ENCODE results near the gene C5orf22. TPM values are rescaled to one million over a fixed set of nuclear protein-coding genes. Genes with fewer than 3 reads are reported as not detected.

Gene C5orf22
- total RNA-seq, 4 donors from 2014 or later, result 24.1 to 27.0 (median 25.2) TPM

- in situ Hi-C loops (cut with MboI; ENCODE audit: low sequenced_read_pairs in 4 of 4), result loop anchor here in 3 of 4 donors (25.0 kb wide), 2 partner anchors 235 to 510 kb away; no protein-coding TSS in a partner anchor
Observed at GRCh38 chr5:31577438-31577837, 45.3 kb downstream of the C5orf22 start.

GRCh38 chr5:31579558-31579957, 47.5 kb downstream of the C5orf22 start:
- H3K27me3 ChIP-seq, result peaks cover 0 to 2% (median 0%) of the 10 kb centered on the region in 3 donors
- no peaks in the 10 kb centered on the region for H3K4me1 ChIP-seq
- no peak for TF ChIP-seq CTCF (IDR thresholded peaks at IDR 0.05 in 4 of 5, conservative IDR thresholded peaks at IDR 0.05 in 1 of 5)
- TF ChIP-seq POLR2A (IDR thresholded peaks at IDR 0.05), result no peak
- DNase-seq (no peak), ATAC-seq (no peak)
- intact Hi-C loops (cut with DNase I; ENCODE audit: low total_unique reads) (no loop called here), in situ Hi-C loops (cut with MboI; ENCODE audit: low sequenced_read_pairs in 4 of 4) (loop anchor here in 3 of 4 donors (25.0 kb wide), 2 partner anchors 233 to 508 kb away; no protein-coding TSS in a partner anchor)
- H3K36me3 ChIP-seq, result no peaks in the 10 kb centered on the region
- no peaks in the 10 kb centered on the region for H3K9me3 ChIP-seq
- no peak overlapping the region for H3K4me3 ChIP-seq
- H3K27ac ChIP-seq, result no peak overlapping the region

More at GRCh38 chr5:31577438-31577837, 45.3 kb downstream of the C5orf22 start:
- H3K36me3 ChIP-seq, result no peaks in the 10 kb centered on the region
- no peak overlapping the region for H3K27ac ChIP-seq
- H3K4me3 ChIP-seq, result no peak overlapping the region
- intact Hi-C loops (cut with DNase I; ENCODE audit: low total_unique reads), result no loop called here
- no peaks in the 10 kb centered on the region for H3K9me3 ChIP-seq
- H3K4me1 ChIP-seq, result no peaks in the 10 kb centered on the region
- no peak for ATAC-seq
- DNase-seq, result no peak
- no peak for TF ChIP-seq POLR2A (IDR thresholded peaks at IDR 0.05)
- no peak for TF ChIP-seq CTCF (IDR thresholded peaks at IDR 0.05 in 4 of 5, conservative IDR thresholded peaks at IDR 0.05 in 1 of 5)
- no peaks in the 10 kb centered on the region for H3K27me3 ChIP-seq

DNA sequence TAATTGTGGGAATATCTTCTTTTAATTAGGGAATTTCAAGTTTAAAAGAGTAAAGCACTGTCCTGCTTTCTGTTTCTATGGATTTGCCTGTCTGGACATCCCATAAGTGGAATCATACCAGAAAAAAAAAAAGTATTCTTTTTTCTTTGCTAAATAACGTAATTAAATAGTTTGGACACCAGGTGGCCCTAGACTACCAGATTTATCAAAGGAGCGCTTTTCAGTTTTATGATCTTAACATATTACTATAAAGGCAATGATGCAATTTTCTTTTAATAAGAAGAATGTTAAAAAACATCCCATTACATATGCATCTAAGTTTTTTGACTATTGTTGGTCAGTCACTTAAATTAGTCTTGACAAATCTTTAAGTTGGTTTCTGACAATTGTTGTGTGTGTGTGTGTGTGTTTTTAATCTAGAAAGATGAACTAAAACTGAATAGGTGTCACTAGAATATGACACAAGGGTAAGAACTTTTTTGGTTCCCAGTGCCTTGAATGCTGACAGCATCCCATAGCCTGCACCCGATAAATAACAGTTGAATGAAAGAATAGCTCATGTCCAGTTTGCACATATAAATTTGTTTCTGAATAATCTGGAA, 49.5 kb downstream of the C5orf22 start:
- TF ChIP-seq CTCF (IDR thresholded peaks at IDR 0.05 in 4 of 5, conservative IDR thresholded peaks at IDR 0.05 in 1 of 5), result peak; percentile 22 to 57 (median 35)
- TF ChIP-seq POLR2A (IDR thresholded peaks at IDR 0.05), result no peak
- in situ Hi-C loops (cut with MboI; ENCODE audit: low sequenced_read_pairs in 4 of 4), result loop anchor here (5.0 to 25.0 kb wide), 6 partner anchors 231 to 513 kb away; no protein-coding TSS in a partner anchor
- ATAC-seq (no peak), DNase-seq (no peak)
- intact Hi-C loops (cut with DNase I; ENCODE audit: low total_unique reads), result loop anchor here (1.0 kb wide), 1 partner anchor 512 kb away; no protein-coding TSS in a partner anchor
- peaks cover 0 to 4% (median 0%) of the 10 kb centered on the region in 3 donors for H3K27me3 ChIP-seq
- no peak overlapping the region for H3K4me3 ChIP-seq
- no peak overlapping the region for H3K27ac ChIP-seq
- H3K36me3 ChIP-seq, result no peaks in the 10 kb centered on the region
- no peaks in the 10 kb centered on the region for H3K9me3 ChIP-seq
- no peaks in the 10 kb centered on the region for H3K4me1 ChIP-seq

DNA sequence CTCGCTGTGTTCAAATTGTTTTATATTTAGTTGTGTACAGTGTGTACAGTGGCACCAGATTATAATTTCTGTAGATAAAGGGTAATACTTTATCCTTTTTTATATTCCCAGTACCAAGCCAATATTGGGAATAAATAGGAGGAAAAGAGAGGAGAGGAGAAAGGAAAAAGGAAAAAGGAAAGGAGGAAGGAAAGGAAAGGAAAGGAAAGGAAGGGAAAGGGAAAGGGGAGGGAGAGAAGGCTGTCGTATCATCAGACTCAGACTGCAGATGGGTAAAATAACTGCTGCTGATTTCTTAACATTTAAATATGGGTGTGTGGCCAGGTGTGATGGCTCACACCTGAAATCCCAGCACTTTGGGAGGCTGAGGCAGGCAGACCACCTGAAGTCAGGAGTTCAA, 51.0 kb downstream of the C5orf22 start:
- DNase-seq, result no peak
- TF ChIP-seq POLR2A (IDR thresholded peaks at IDR 0.05), result no peak
- TF ChIP-seq CTCF (IDR thresholded peaks at IDR 0.05 in 4 of 5, conservative IDR thresholded peaks at IDR 0.05 in 1 of 5), result no peak
- no peaks in the 10 kb centered on the region for H3K4me1 ChIP-seq
- ATAC-seq, result no peak
- H3K27ac ChIP-seq, result no peak overlapping the region
- intact Hi-C loops (cut with DNase I; ENCODE audit: low total_unique reads) (no loop called here), in situ Hi-C loops (cut with MboI; ENCODE audit: low sequenced_read_pairs in 4 of 4) (loop anchor here (5.0 to 25.0 kb wide), 6 partner anchors 229 to 512 kb away; no protein-coding TSS in a partner anchor)
- H3K4me3 ChIP-seq, result no peak overlapping the region
- H3K27me3 ChIP-seq, result peaks cover 0 to 4% (median 0%) of the 10 kb centered on the region in 3 donors
- no peaks in the 10 kb centered on the region for H3K9me3 ChIP-seq
- no peaks in the 10 kb centered on the region for H3K36me3 ChIP-seq

All from gastrocnemius medialis (tissue), 4 donors.